ENCODE results near the gene NKX2-4. TPM values are rescaled to one million over a fixed set of nuclear protein-coding genes. Genes with fewer than 3 reads are reported as not detected.

NKX2-4 gene
- total and polyA plus RNA-seq, 2 donors (not counting 1 experiment from before 2014, with no cell fraction given): not detected

DNA sequence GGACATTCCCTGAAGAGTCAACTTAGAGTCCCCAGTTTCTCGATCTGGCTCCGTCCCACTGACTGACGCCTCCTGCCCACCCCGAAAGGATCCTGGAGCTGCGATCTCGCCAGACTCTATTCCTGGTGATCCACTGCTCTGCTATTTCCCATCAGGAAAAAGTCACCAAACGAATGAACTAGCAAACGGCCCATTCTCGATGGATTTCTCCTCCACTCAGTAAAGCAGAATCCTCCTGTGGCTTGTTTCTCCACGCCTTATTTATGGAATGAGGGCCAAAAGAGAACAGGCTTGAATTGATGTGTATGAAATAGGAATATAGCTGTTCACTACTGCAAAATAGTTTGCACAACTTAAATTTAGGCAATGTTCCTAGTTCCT, 5.4 kb downstream of the NKX2-4 start:
- Histone ChIP-seq H3K9me3 (ENCODE audit: control extremely low read depth in 1 of 3, control insufficient read depth in 2 of 3, insufficient read depth in 1 of 3, low read length in 2 of 3) (peaks cover 0 to 5% (median 3%) of the 10 kb centered on the region in 3 donors), H3K36me3 (replicated peaks in 1 of 2; ENCODE audit: control extremely low read depth in 1 of 2, control insufficient read depth in 1 of 2, extremely low read depth in 1 of 2, insufficient read depth in 2 of 2, low read length in 1 of 2) (peaks cover 11 to 13% of the 10 kb centered on the region in 2 experiments), H3K9ac (ENCODE audit: low read length) (no peak overlapping the region), H3K4me1 (ENCODE audit: control insufficient read depth in 2 of 2, insufficient read depth in 2 of 2, low read length in 2 of 2) (peaks cover 12 to 24% of the 10 kb centered on the region in 2 donors), H3K4me2 (replicated peaks; ENCODE audit: low read depth, low read length, poor library complexity, severe bottlenecking) (peak overlapping the region; percentile 9), H3K27ac (ENCODE audit: low read length in 2 of 2) (no peak overlapping the region), H4K20me1 (ENCODE audit: control insufficient read depth, insufficient read depth, low read length, poor library complexity, severe bottlenecking) (no peaks in the 10 kb centered on the region), H2AFZ (ENCODE audit: insufficient read depth, low read depth, low read length, poor library complexity, severe bottlenecking) (no peak overlapping the region), H3K79me2 (ENCODE audit: control insufficient read depth, insufficient read depth, low read length) (no peaks in the 10 kb centered on the region), H3K27me3 (replicated peaks in 1 of 4; ENCODE audit: control extremely low read depth in 1 of 4, control insufficient read depth in 3 of 4, insufficient read depth in 4 of 4, low read length in 3 of 4) (peaks cover 4 to 40% (median 27%) of the 10 kb centered on the region in 4 experiments), H3K4me3 (ENCODE audit: control extremely low read depth in 1 of 5, extremely low read depth in 1 of 5, insufficient read depth in 1 of 5, low read depth in 2 of 5, low read length in 4 of 5) (no peak overlapping the region)
- intact Hi-C loops (cut with micrococcal nuclease): loop anchor here (5.0 to 10.0 kb wide), 2 partner anchors 87 to 290 kb away; partner anchors contain the start of gene XRN2
- no peak for ATAC-seq (ENCODE audit: low read depth)
- CTCF ChIA-PET: no interaction called here
- Mint-ChIP-seq H3K4me3 (peak overlapping the region; percentile 23), H3K27ac (no peak overlapping the region), H3K9me3 (ENCODE audit: insufficient read depth) (no peaks in the 10 kb centered on the region), H3K27me3 (peaks cover 32% of the 10 kb centered on the region), H3K4me1 (peaks cover 19% of the 10 kb centered on the region)
- POLR2A ChIA-PET: no interaction called here
- DNase-seq: no peak
- WGBS (ENCODE audit: insufficient coverage): 17% methylated on average over 7 of the region's 10 CpGs
- TF ChIP-seq, protein P1, sequence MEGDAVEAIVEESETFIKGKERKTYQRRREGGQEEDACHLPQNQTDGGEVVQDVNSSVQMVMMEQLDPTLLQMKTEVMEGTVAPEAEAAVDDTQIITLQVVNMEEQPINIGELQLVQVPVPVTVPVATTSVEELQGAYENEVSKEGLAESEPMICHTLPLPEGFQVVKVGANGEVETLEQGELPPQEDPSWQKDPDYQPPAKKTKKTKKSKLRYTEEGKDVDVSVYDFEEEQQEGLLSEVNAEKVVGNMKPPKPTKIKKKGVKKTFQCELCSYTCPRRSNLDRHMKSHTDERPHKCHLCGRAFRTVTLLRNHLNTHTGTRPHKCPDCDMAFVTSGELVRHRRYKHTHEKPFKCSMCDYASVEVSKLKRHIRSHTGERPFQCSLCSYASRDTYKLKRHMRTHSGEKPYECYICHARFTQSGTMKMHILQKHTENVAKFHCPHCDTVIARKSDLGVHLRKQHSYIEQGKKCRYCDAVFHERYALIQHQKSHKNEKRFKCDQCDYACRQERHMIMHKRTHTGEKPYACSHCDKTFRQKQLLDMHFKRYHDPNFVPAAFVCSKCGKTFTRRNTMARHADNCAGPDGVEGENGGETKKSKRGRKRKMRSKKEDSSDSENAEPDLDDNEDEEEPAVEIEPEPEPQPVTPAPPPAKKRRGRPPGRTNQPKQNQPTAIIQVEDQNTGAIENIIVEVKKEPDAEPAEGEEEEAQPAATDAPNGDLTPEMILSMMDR (IDR thresholded peaks at IDR 0.05): no peak
- no peak for TF ChIP-seq EZH2 (IDR thresholded peaks at IDR 0.05; ENCODE audit: borderline replicate concordance, insufficient read depth, low read depth, low read length, poor library complexity, severe bottlenecking)

DNA sequence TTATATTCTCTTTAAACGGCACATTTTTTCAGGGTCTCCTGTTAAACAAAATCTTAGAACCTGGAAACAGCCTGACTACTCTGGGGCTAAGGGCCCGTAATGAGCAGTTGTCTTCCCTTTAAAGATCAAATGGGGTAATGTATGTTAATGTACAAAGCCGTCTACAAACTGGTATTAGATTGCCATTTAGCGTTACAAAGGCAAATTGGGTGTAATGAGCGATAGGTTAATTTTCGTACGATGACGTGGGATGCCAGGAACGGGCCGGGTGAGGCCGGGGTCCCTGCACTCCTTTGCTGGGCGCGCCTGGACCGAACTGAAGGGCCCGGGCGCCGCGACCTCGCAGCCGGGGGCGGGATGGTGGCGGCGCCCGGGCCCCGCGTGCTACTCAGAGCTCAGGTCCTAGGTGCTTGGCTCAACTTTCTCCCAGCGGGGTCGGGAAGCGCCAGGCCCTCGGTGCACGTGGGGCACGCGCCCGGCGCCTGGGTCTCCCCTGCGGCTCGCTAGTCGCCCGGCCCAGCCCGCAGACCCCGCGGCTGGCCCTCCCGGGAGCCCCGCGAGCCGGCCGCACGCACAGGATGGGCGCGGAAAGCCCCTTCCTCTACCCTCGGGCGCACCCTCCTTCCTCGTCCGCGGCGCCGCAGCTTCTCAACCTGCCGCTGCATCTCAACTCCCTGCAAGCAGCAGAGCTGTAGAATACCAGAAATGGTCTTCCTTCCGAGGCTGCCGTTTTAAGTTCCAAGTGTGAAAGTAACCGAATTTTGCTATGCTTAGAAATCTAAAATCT, 5.9 kb downstream of the NKX2-4 start:
- no peak for TF ChIP-seq EZH2 (IDR thresholded peaks at IDR 0.05; ENCODE audit: borderline replicate concordance, insufficient read depth, low read depth, low read length, poor library complexity, severe bottlenecking)
- TF ChIP-seq, protein P1 (IDR thresholded peaks at IDR 0.05): no peak
- Histone ChIP-seq H3K4me2 (replicated peaks; ENCODE audit: low read depth, low read length, poor library complexity, severe bottlenecking) (peak overlapping the region; percentile 9), H3K79me2 (ENCODE audit: control insufficient read depth, insufficient read depth, low read length) (no peaks in the 10 kb centered on the region), H3K27ac (ENCODE audit: low read length in 2 of 2) (no peak overlapping the region), H4K20me1 (ENCODE audit: control insufficient read depth, insufficient read depth, low read length, poor library complexity, severe bottlenecking) (no peaks in the 10 kb centered on the region), H3K36me3 (replicated peaks in 1 of 2; ENCODE audit: control extremely low read depth in 1 of 2, control insufficient read depth in 1 of 2, extremely low read depth in 1 of 2, insufficient read depth in 2 of 2, low read length in 1 of 2) (peaks cover 16 to 19% of the 10 kb centered on the region in 2 experiments), H3K9me3 (ENCODE audit: control extremely low read depth in 1 of 3, control insufficient read depth in 2 of 3, insufficient read depth in 1 of 3, low read length in 2 of 3) (peaks cover 0 to 5% (median 3%) of the 10 kb centered on the region in 3 donors), H3K9ac (ENCODE audit: low read length) (no peak overlapping the region), H3K4me1 (ENCODE audit: control insufficient read depth in 2 of 2, insufficient read depth in 2 of 2, low read length in 2 of 2) (peaks cover 12 to 22% of the 10 kb centered on the region in 2 donors), H2AFZ (ENCODE audit: insufficient read depth, low read depth, low read length, poor library complexity, severe bottlenecking) (no peak overlapping the region), H3K27me3 (replicated peaks in 1 of 4; ENCODE audit: control extremely low read depth in 1 of 4, control insufficient read depth in 3 of 4, insufficient read depth in 4 of 4, low read length in 3 of 4) (peaks cover 4 to 40% (median 27%) of the 10 kb centered on the region in 4 experiments), H3K4me3 (ENCODE audit: control extremely low read depth in 1 of 5, extremely low read depth in 1 of 5, insufficient read depth in 1 of 5, low read depth in 2 of 5, low read length in 4 of 5) (no peak overlapping the region)
- ATAC-seq (ENCODE audit: low read depth) (no peak), DNase-seq (peak; percentile 38)
- intact Hi-C loops (cut with micrococcal nuclease): loop anchor here (5.0 to 10.0 kb wide), 2 partner anchors 87 to 289 kb away; partner anchors contain the start of gene XRN2
- CTCF ChIA-PET: no interaction called here
- 24% methylated on average over 60 of the region's 61 CpGs for WGBS (ENCODE audit: insufficient coverage)
- H3K4me3 Mint-ChIP-seq: peak overlapping the region; percentile 23
- no peak overlapping the region for H3K27ac Mint-ChIP-seq
- H3K27me3 Mint-ChIP-seq: peaks cover 32% of the 10 kb centered on the region
- no peaks in the 10 kb centered on the region for H3K9me3 Mint-ChIP-seq (ENCODE audit: insufficient read depth)
- POLR2A ChIA-PET: no interaction called here
- H3K4me1 Mint-ChIP-seq: peaks cover 19% of the 10 kb centered on the region
